IPS-NIHi7 (cell line): ENCODE measurements around the gene CARNS1.
"Not testable (repeated sequence)": the region's sequence is repeated elsewhere in the genome, so short reads cannot be mapped to it uniquely, and the experiment has no call there.

ENCODE experiments used
- DNase-seq: peaks from one replicate; pipeline ENCODE4 v3.0.0; 2012; ENCODE audit warnings: mixed read lengths; ENCODE audit errors: extremely low spot score

CARNS1 gene

DNA sequence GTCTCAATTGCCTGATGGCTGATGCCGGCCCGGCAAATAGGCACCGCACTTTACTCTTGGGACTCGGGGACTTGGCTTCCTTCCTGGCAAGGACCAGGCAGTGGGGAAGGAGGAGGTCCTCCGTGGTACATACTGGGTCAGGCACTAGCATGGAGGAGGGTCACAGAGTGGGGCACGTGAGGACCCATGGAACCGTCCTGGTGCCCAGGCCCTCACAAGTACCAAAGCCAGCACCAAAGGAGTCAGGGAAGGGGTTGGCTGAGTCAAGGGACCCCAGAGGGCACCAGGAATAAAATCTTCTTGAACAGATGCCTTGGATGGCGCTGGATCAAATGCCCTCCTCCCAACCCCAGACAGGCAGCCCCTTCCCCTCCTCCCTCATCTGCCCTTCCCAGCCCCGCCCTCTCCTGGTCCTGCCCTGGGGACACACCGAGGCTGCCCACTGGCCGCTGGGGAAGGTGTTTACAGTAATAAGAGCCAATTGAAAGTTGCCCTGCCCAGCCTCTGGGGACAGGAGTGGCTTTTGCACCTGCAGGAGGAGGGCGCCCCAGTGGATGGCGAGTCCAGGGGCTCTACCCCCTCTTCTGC is 5.6 kb upstream of the CARNS1 start:
- peak; percentile 84 for DNase-seq

DNA sequence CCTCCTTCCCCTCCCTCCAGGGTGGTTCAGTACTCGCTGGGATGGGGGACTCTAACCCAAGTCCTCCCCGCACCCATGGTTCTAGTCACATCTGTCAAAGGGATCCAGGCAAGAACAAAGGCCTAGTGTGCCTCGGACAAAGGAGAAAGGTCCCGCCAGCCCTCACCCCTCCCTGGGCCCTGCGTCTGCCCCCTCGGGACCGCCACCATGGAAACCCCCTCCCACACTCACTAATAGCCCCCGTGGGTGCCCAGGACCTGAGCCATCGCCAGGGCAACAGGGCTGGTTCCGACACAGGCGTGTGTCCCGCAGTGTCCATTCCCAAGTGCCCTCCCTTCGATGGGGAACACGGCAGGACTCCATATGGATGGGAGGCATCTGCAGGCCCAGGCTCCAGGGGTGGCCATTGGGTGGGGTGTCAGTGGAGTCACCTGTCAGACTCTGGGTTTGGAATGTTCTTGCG is 5.1 kb upstream of the CARNS1 start:
- no peak for DNase-seq

DNA sequence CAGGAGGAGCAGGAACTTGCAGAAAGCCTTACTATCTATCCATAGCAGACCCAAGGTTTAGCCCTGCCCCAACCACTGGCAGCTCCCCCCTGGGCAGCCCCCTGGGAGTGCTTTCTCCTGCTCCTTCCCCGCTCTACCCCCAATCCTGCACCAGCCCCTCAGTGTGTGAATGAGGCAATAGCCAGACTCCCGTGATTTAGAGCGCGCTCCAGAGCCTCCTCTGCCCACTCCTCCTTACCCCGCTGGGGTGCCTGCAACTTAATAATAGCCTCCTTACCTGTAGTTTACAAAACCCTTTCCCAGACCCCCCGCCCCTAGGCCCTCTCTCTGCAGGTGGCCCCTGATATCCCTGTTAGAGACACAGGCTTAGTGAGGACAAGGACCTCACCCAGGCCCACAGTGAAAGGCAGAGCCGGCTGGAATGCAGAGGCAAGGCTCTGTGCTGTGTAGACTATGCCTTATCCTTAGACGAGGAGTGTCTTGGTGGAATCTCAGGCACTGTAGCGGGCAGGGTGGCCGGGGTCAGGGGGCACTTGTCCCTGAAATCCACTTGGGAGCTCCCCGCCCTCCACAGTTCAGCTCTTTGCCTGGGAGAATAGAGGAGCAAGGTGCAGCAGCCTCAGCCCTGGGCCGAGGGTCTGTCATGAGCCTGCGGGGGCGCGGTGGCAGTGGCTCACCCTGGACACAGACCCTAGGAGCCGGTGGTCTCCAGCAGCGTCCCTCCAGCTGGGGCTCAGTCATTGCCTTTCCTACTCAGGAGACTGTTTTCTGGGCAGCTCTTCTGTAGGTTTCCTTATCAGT is 4.3 kb upstream of the CARNS1 start:
- DNase-seq, result no peak

- DNase-seq, result no peak
Observed at GRCh38 chr11:67411785-67412152, 3.7 kb upstream of the CARNS1 start.

DNA sequence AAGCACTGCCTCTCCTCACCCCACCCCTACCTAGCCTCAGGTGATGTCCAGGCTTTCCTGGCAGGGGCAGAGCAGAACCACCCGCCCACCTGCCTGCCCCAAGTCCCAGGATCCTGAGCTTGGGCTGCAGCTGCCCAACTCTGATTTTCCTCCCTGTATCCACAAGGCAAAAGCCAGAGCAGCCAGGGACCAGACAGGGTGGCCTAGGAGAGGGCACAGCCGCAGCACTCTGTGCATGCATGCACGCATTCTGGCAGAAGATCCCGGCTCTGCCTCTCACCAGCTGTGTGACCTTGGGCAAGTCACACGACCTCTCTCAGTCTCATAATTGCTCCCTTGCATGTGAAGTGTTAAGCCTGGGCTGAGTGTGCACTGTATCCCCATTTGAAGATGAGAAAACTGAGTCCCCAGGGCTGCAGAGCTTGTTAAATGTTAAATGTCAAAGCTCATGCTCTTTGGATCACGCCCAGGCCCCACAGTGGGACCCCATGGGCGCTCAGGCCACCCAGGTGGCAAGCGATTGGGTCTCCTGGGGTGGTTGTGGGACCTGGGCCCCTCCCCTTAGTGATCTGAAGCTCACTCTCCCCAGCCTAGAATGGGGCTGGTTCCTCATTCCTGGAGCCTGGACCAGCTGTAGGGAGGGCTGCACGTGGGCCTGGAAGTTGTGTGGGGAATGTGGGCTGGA is 2.8 kb upstream of the CARNS1 start:
- no peak for DNase-seq

DNA sequence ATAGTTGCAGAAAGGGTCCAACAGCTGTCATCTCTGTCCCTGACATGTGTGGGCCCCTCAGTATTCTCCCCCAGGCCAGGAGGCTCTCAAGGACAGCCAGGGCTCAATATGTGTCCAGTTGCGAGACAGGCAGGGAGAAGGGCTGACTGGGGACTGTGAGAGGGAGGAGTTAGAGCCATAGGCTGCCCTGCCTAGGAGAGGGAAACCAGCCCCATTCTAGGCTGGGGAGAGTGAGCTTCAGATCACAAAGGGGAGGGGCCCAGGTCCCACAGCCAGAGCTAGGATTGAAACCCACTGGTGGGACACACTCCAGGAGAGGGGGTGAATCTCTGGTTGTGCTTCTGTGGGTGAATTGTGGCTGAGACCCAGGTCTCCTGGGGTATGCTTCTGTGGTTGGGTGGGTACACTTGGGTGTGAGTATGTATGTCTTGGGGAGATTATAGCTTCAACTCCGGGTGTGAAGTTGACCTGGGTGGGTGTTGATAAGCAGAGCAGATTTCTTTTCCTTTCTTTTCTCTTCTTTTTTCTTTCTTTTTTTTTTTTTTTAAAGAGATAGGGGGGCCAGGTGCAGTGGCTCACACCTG is 2.1 kb upstream of the CARNS1 start:
- no peak for DNase-seq

- no peak for DNase-seq
Observed at GRCh38 chr11:67416416-67417335, 1.2 kb downstream of the CARNS1 start.

GRCh38 chr11:67417425-67417824 is 1.9 kb downstream of the CARNS1 start:
- DNase-seq, result no peak

GRCh38 chr11:67418476-67419281 is 3.2 kb downstream of the CARNS1 start:
- no peak for DNase-seq

- no peak for DNase-seq
Observed at GRCh38 chr11:67419325-67420049, 4.0 kb downstream of the CARNS1 start.

DNA sequence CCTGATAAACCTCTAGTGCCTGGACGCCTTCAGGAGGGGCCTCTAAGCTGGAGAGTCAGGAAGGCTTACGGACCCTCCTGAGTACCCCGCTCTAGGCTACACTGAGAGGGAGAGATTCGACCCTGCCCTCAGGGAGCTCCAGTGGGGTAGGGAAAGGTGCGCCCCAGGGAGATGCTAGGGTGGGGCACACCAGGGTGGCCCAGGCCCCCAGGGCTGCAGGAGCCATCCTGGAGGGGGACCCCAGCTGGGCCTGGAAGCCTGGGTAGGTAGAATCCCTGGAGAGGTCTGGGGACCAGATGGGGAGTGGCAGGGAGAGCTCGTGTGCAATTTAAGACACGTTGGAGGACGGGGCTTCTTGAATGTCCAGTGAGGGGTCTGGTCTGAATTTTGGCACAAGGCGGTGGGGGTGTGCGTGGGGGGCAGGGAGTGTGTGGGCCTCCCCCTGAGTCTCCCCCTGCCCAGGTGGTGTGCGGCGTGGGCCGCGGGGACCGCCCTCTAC is 4.7 kb downstream of the CARNS1 start:
- no peak for DNase-seq

GRCh38 chr11:67420646-67421429 is 5.4 kb downstream of the CARNS1 start:
- DNase-seq, result peak; percentile 98

- no peak for DNase-seq
Observed at GRCh38 chr11:67421430-67422031, 6.1 kb downstream of the CARNS1 start.

- no peak for DNase-seq
Observed at GRCh38 chr11:67422891-67423290, 7.4 kb downstream of the CARNS1 start.

DNA sequence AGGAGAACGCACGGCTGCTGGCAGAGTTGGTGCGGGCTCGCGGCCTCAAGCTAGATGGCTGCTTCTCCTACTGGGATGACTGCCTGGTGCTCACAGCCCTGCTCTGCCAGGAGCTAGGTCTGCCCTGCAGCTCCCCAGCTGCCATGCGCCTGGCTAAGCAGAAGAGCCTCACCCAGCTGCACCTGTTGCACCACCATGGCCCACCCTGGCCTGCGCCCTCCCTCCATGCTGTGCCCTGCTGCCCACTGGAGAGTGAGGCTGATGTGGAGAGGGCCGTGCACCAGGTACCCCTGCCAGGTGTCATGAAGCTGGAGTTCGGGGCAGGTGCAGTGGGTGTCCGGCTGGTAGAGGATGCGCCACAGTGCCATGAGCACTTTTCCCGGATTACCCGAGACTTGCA is 8.0 kb downstream of the CARNS1 start:
- no peak for DNase-seq

GRCh38 chr11:67423891-67424613 is 8.6 kb downstream of the CARNS1 start:
- DNase-seq, result no peak

- DNase-seq, result not testable (repeated sequence)
Observed at GRCh38 chr11:67427364-67427859, 11.9 kb downstream of the CARNS1 start.
